Left colon (tissue), 2 donors: Measurements from ENCODE around the gene NFIX. TPM values are rescaled to one million over a fixed set of nuclear protein-coding genes. Genes with fewer than 3 reads are reported as not detected.

Experiments used
- ATAC-seq: fragments of 200-7000 bp; cut with Tn5 transposase; one replicate; pipeline ENCODE4 v1.9.1; 2020; ENCODE audit warnings: mild to moderate bottlenecking, moderate library complexity
- DNase-seq, 2 donors: peaks; one replicate each; pipeline ENCODE4 v3.0.0-alpha.2; 2020
- intact Hi-C, 2 donors: fragments of 100-400 bp; cut with DNase I in 1 of 2; cut with micrococcal nuclease in 1 of 2; formaldehyde crosslinking; loops; one replicate each; pipeline versions ENCODE4 v1.11.2 to v1.14.0; 2022; cut with DNase I, micrococcal nuclease
- total RNA-seq, 2 donors: library from RNA; stranded (reverse); fragmentation: NEBNext Ultra II Directional; extraction: Animal tissue kit (Norgen Biotek cat#: 25700); gene quantifications; one replicate each; pipeline ENCODE4 v1.2.1, GENCODE V29; 2021
- donor health status: DM: no; HTN: no; CAD: no.
- donor health status: DM: yes; HTN: yes; CAD: no.

Gene NFIX
- total RNA-seq, 2 donors from 2014 or later = 49.8 to 61.7 TPM

DNA sequence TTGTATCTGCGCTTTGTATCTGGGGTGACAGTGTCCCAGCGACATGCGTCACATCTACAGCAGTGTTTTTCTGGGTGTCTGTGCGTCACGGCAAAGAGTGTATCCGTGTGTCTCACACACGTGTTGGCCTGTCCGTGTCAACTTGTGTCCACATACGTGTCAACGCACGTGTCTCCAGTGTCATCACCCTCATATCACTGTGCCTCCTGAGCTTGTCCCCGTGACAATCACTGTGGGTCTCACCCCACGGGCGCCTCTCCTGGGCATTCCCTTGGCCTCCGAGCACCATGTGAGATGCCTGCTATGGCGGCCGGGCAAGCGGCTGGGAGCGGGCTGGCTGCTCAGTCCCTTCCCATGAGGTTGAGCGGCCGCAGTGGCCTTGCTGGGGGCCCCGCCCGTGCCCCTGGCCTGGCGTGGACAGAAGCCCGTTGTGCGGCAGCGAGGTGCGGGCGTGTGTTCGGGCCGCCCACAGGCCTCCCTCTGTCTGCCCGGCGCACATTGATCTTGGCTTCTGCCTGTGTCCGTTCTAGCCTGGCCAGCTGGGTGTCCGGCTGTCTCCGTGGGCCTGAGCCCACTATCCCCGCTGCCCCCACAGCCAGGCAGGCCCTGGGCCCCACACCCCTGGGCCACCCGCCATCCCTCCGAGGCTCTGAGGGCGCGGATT lies 6.4 kb downstream of the NFIX start:
- ATAC-seq = no peak

DNA sequence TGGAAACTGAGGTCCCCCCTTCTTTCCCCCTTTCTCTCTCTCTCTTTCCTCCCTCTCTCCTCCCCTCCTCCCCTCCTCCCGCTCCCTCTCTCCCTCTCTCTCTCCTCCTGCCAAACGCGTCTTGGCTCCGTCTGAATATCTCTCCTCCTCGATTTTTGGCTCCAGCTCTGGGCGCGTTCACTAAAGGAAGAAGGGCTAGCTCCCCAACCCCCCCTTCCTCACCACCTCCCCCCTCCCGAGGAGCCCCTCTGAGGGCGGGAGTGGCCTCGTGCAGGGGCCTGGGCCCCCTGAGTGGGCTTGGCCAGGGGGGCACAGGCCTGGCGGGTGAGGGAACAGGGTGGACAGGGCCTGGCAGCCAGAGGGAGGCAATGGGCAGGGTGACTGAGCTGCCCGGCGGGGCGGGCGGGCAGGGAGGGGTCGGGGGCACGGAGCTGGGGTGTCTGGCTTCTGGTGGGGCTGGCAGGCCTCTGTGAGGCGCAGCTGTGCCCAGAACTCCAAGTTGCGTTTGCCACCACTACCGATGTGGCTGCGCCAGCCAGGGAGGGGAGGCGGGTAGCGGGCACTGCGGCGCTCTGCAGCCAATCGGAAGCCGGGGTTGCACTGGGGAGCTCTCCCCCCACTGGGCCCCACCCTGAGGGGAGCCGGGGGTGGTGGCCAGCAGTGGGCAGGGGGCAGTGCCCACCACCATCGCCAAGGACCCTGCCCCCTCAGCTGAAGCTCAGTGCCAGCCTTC lies 7.1 kb downstream of the NFIX start:
- ATAC-seq (no peak), DNase-seq (peak in 1 of 2 donors; percentile 78)
- intact Hi-C loops = no loop called here

More for the DNA sequence above, 6.4 kb downstream of the NFIX start:
- no peak for DNase-seq
- intact Hi-C loops = no loop called here

- intact Hi-C loops = no loop called here
- ATAC-seq = no peak
- DNase-seq = no peak
Observed at GRCh38 chr19:13003081-13003480, 7.8 kb downstream of the NFIX start.

GRCh38 chr19:13004273-13004672 lies 9.0 kb downstream of the NFIX start:
- ATAC-seq = peak; percentile 92
- intact Hi-C loops = no loop called here
- DNase-seq = peak in 1 of 2 donors; percentile 67

DNA sequence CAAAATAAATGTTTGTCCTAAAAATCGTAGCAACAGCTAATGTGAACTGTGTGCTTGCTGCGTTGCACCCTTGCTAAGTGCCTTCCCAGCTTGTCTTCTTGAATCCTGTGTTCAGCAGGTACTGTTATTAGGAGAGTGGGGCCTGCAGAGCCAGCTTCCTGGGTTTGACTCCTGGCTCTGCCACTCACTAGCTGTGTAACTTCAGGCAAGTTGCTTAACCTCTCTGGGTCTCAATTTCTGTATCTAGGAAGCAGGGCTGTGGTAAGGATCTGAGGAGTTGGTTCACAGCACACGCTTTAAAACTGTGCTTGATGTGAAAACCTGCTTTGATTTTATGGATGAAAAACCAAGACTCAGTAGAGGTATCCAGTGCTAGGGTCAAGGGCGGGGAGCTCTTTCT lies 10.0 kb downstream of the NFIX start:
- ATAC-seq = no peak
- intact Hi-C loops = no loop called here
- no peak for DNase-seq

DNA sequence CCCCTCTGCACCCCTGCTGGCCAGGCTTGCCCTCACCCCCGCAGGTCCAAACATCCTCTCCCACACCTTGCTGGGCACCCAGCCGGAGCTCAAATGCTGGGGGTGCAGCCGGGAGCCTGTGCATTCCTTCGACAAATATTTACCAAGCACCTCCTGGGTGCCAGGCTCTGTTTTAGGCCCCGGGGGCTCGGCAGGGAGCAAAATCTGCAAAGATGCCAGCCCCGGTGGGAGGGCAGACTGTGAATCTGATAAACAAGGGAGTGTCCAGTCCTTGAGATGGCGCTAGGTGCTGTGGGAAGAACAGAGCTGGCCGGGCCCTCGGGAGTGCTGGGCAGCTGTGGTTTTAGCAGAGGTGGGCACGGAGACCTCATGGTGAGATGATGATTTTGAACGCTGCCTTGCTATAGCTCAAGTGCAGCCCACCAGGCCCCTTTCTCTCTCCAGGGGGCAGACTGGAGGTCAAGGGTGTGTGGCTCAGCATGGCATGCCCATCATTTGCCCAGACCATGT lies 10.6 kb downstream of the NFIX start:
- intact Hi-C loops = no loop called here
- no peak for DNase-seq
- no peak for ATAC-seq

DNA sequence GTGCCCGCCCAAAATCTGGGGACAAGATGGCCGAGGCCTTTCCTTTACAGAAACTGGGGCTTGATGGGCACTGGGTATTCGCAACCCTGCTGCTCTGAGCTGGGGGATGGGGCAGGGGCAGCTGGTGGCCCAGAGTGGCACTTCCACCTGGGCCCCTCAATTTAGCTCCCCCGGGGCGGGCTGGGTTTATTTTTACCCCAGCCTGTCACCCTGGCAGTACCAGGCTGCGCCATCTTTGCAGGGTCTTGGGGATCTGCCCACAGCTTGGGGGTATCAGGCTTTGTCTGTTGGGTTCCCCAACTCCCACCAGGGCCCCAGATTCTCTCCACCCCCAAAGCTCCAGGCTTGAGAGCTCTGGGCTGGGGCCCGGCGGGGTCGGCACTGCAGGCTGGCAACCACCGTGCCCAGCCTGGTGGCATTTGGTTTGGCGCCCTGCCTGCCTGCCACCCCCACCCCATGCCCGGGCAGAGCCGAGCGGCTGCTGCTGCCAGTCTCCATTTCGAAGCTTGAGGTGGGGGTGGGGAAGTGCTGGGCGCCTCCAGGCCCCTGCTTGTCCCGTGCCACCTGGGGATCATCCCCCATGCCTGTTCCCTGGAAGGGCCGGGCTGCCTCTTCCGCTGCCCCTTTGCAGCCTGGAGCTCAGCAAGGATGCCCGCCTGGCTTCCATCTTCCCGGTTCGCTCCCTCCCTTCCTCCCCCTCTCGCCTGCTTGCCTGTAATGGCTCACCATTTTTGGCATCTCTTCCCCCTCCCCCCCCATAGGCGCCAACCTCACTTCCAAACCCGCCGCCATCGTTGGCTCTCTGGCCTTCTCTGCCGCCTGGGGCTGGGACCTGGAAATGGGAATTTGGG lies 11.4 kb downstream of the NFIX start:
- ATAC-seq = no peak

GRCh38 chr19:13007292-13008045 lies 12.2 kb downstream of the NFIX start:
- intact Hi-C loops = no loop called here
- DNase-seq = peak; percentile 53 to 68
- peak; percentile 17 for ATAC-seq

More for the DNA sequence above, 11.4 kb downstream of the NFIX start:
- intact Hi-C loops = no loop called here
- peak in 1 of 2 donors; percentile 65 for DNase-seq

DNA sequence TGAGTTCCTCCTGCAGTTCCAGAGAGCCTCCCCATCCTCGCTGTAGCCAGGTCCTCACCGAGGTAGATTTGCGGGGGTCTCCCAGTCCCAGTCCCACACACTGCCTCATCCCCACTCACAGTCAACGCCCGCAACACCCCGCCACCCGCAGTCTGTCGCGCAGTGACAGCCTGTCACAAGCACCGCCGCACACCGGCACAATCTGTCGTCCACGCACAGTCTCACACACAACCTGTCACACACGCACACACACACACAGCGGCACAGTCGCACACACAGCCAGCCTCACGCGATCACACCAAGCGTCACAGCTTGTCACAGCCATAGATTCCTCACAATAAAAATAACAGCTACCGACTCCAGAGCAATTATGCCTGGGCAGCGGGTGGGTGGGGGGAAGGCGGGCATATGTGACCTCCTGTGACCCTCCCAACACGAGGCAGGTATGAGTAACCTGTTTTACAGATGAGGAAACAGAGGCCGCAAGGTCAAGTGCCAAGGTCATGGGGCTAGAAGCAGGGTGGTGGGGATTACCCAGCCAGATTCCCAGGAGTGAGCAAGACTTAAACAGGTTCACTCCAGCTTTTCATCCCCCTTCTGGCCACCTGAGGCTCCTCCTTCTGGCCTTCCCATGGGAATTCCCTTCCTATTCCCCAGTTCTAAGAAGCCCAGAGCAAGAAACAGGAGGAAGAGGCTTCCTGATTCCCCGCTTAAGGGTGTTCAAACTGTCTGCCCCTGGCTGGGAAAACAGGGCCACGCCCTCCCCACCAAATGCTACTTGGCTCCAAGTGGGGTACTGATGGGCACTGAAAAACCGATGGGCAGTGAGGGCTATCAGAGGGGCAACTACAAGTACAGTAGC lies 13.9 kb downstream of the NFIX start:
- intact Hi-C loops = no loop called here
- DNase-seq = no peak

GRCh38 chr19:13010038-13010991 lies 15.0 kb downstream of the NFIX start:
- intact Hi-C loops = no loop called here
- DNase-seq (no peak), ATAC-seq (no peak)

More for the DNA sequence above, 13.9 kb downstream of the NFIX start:
- no peak for ATAC-seq

- ATAC-seq (no peak), DNase-seq (no peak)
- intact Hi-C loops = no loop called here
Observed at GRCh38 chr19:13010992-13011652, 15.8 kb downstream of the NFIX start.

DNA sequence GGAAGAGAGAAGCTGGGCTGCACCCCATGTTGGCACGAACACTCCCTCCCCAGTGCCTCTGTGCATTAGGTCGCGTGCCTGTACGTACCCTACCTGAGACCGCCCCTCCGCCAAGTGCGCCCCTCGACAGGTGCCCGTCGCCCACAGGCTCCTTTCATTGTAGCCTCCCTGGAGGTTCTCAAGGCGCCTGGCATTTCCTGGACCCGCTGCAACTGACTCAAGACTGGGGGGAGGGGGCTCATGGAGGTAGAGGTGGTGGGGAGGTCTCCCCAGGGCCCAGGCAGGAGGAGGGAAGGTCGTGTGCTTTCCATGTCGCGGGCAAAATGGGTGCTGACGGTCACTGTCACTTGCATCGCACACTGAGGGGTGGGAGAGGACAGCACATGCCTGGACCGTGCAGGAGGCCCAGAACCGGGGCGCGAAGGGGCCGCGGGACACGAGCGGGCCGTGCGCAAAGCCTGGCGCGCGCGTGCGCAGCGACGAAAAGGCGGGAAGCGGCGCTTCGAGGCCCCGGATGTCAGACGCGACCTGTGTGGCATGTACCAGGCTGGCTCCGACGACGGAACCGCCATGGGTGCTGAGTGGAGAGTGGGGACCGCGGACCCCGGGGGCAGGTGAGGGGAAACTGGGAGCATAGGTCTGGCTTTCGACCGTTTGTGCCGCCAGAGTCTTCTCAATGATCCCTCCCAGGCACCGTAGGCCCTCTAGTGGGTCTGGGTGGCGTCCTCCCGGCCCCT lies 16.5 kb downstream of the NFIX start:
- intact Hi-C loops = no loop called here
- no peak for DNase-seq
- ATAC-seq = no peak

DNA sequence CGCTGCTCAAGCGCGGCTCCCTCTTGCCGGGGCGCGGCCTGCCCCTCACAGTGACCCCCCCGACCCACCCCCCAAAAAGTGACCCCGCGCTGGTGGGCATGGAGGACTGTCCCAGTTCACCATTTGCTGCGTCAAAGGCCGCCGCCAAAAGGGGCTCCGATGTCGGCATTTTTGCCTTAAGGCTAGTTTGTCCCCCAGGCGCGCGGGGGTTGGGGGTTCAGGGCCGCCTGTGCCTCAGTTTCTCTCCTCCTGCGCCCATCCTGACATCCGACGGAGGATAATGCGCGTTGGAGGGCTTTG lies 17.1 kb downstream of the NFIX start:
- intact Hi-C loops = no loop called here
- DNase-seq = no peak
- no peak for ATAC-seq

DNA sequence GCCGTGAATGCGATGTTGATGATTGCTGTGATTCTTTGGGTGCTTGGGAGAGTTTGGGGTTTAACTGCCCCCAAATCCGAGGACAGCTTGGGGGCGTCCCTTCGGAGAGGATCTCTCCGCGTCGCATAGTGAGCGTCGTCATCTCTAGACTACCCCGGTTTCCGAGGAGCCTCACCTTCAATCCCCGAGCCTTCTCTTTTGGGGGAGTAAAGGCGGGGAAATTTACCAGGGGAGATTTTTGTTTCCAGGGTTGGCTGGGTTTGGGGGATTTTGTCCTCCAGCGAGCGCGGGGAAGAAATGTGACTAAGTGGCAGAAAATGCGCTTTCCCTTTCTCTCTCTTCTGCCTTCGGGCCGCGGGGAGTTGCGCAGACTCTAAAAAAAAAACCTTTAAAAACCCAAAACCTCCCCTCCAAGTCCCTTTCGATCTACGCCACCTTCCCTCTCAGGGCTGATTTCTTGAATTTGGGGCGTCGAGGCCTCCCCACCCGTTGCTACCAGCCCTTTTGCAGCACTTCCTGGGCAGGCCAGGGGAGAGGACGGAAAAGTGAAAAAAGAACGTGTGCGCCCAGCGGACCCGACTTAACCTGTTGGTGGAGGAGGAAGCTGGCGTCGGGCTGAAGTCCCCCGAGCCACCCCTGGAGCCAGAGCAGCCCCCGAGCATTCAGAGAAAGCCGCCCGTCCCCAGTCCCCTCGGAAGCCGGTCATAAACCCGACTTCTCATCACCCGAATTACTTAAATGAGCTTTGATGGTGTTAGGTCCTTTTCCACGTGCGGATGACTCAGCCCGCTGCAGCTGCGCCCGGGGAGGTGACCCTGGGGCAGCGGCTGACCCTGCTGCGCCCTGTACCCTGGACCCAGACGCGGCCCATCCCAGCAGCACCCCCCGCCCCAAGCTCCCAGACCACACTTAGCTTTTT lies 17.7 kb downstream of the NFIX start:
- intact Hi-C loops = no loop called here
- peak; percentile 86 for ATAC-seq
- DNase-seq = peak; percentile 66 to 78

DNA sequence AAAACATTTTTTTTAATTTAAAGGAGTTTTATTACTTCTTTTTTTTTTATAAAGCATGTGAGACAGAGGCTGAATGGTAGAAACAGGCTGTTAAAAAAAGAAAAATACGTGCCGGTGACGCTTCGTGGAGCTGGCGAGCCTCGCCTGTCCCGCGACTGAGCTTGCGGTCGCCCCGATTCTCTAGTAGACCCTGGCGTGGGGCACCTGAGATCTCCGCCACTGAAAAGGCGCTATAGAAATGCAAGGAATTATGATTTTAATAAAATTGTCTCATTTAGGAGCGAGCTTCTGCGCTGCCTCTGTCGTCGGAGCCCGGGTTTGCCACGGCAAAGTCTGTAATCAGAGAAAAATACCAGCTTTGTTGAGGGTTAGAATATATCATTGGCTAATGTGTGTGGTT lies 18.4 kb downstream of the NFIX start:
- ATAC-seq = no peak
- intact Hi-C loops = no loop called here
- DNase-seq = no peak
